ENCODE results near the gene ERC1. TPM values are rescaled to one million over a fixed set of nuclear protein-coding genes. Genes with fewer than 3 reads are reported as not detected.
"Not testable (repeated sequence)": the region's sequence is repeated elsewhere in the genome, so short reads cannot be mapped to it uniquely, and the experiment has no call there.

The ERC1 gene
- total RNA-seq, 1 donor from 2014 or later = 56.5 TPM

GRCh38 chr12:1044199-1044598 is 53.2 kb downstream of the ERC1 start:
- no peak for TF ChIP-seq POLR2AphosphoS5 (IDR thresholded peaks at IDR 0.05; ENCODE audit: insufficient read depth in 1 of 2, low read depth in 1 of 2)
- TF ChIP-seq CTCF (IDR thresholded peaks at IDR 0.05) = no peak
- no peak for TF ChIP-seq POLR2A (IDR thresholded peaks at IDR 0.05)
- no peaks in the 10 kb centered on the region for H3K36me3 ChIP-seq
- no peak for DNase-seq (ENCODE audit: extremely low spot score in 2 of 2)
- no peak overlapping the region for H3K4me3 ChIP-seq
- intact Hi-C loops (cut with DNase I) = no loop called here
- H3K9me3 ChIP-seq = no peaks in the 10 kb centered on the region
- H3K27ac ChIP-seq = no peak overlapping the region
- H3K4me1 ChIP-seq = peaks cover 13% of the 10 kb centered on the region
- no peaks in the 10 kb centered on the region for H3K27me3 ChIP-seq

- Histone ChIP-seq H3K9me3 (no peaks in the 10 kb centered on the region), H3K4me3 (no peak overlapping the region), H3K36me3 (no peaks in the 10 kb centered on the region), H3K27me3 (no peaks in the 10 kb centered on the region), H3K27ac (no peak overlapping the region), H3K4me1 (peaks cover 13% of the 10 kb centered on the region)
- DNase-seq (ENCODE audit: extremely low spot score in 2 of 2) = no peak
- intact Hi-C loops (cut with DNase I) = no loop called here
- TF ChIP-seq POLR2A (IDR thresholded peaks at IDR 0.05) = no peak
- no peak for TF ChIP-seq POLR2AphosphoS5 (IDR thresholded peaks at IDR 0.05; ENCODE audit: insufficient read depth in 1 of 2, low read depth in 1 of 2)
- TF ChIP-seq CTCF (IDR thresholded peaks at IDR 0.05) = no peak
Observed at GRCh38 chr12:1044696-1045095, 53.7 kb downstream of the ERC1 start.

GRCh38 chr12:1046727-1047126 is 55.7 kb downstream of the ERC1 start:
- H3K36me3 ChIP-seq = no peaks in the 10 kb centered on the region
- no peak overlapping the region for H3K27ac ChIP-seq
- H3K9me3 ChIP-seq = no peaks in the 10 kb centered on the region
- no peaks in the 10 kb centered on the region for H3K27me3 ChIP-seq
- TF ChIP-seq CTCF (IDR thresholded peaks at IDR 0.05) = no peak
- no peak for TF ChIP-seq POLR2AphosphoS5 (IDR thresholded peaks at IDR 0.05; ENCODE audit: insufficient read depth in 1 of 2, low read depth in 1 of 2)
- no peak for TF ChIP-seq POLR2A (IDR thresholded peaks at IDR 0.05)
- intact Hi-C loops (cut with DNase I) = no loop called here
- DNase-seq (ENCODE audit: extremely low spot score in 2 of 2) = no peak
- H3K4me1 ChIP-seq = peaks cover 13% of the 10 kb centered on the region
- no peak overlapping the region for H3K4me3 ChIP-seq

GRCh38 chr12:1047898-1048660 is 57.1 kb downstream of the ERC1 start:
- Histone ChIP-seq H3K4me3 (no peak overlapping the region), H3K36me3 (no peaks in the 10 kb centered on the region), H3K27ac (no peak overlapping the region), H3K4me1 (peaks cover 13% of the 10 kb centered on the region), H3K27me3 (no peaks in the 10 kb centered on the region), H3K9me3 (no peaks in the 10 kb centered on the region)
- intact Hi-C loops (cut with DNase I) = no loop called here
- DNase-seq (ENCODE audit: extremely low spot score in 2 of 2) = no peak
- no peak for TF ChIP-seq POLR2A (IDR thresholded peaks at IDR 0.05)
- TF ChIP-seq CTCF (IDR thresholded peaks at IDR 0.05) = no peak
- no peak for TF ChIP-seq POLR2AphosphoS5 (IDR thresholded peaks at IDR 0.05; ENCODE audit: insufficient read depth in 1 of 2, low read depth in 1 of 2)

GRCh38 chr12:1050059-1050707 is 59.2 kb downstream of the ERC1 start:
- no peak for TF ChIP-seq CTCF (IDR thresholded peaks at IDR 0.05)
- TF ChIP-seq POLR2A (IDR thresholded peaks at IDR 0.05) = no peak
- TF ChIP-seq POLR2AphosphoS5 (IDR thresholded peaks at IDR 0.05; ENCODE audit: insufficient read depth in 1 of 2, low read depth in 1 of 2) = no peak
- Histone ChIP-seq H3K4me1 (peaks cover 21% of the 10 kb centered on the region), H3K9me3 (no peaks in the 10 kb centered on the region), H3K36me3 (no peaks in the 10 kb centered on the region), H3K4me3 (no peak overlapping the region), H3K27me3 (no peaks in the 10 kb centered on the region), H3K27ac (no peak overlapping the region)
- DNase-seq (ENCODE audit: extremely low spot score in 2 of 2) = no peak
- intact Hi-C loops (cut with DNase I) = no loop called here

GRCh38 chr12:1051672-1052071 is 60.6 kb downstream of the ERC1 start:
- H3K36me3 ChIP-seq; intact Hi-C loops (cut with DNase I); H3K9me3 ChIP-seq; H3K4me3 ChIP-seq; H3K27ac ChIP-seq; H3K27me3 ChIP-seq; DNase-seq (ENCODE audit: extremely low spot score in 2 of 2): not testable (repeated sequence)
- H3K4me1 ChIP-seq = peaks cover 21% of the 10 kb centered on the region

Data from vagina (tissue), 2 donors.